A549 treated with AZD9567 at 1 μM for 4 hours (cell line): Measurements from ENCODE around the gene TAS1R1. TPM values are rescaled to one million over a fixed set of nuclear protein-coding genes. Genes with fewer than 3 reads are reported as not detected.

Experiments
- total RNA-seq: library from RNA; stranded (reverse); fragments of 200-300 nt; extraction: Qiagen RNA extraction; gene quantifications from 5 replicates; pipeline ENCODE4 v1.2.3, GENCODE V29; 2022; ENCODE audit not compliant: insufficient read depth

Gene TAS1R1
- 0.02 TPM in 1 of 5 replicates, not detected in the others for total RNA-seq

DNA sequence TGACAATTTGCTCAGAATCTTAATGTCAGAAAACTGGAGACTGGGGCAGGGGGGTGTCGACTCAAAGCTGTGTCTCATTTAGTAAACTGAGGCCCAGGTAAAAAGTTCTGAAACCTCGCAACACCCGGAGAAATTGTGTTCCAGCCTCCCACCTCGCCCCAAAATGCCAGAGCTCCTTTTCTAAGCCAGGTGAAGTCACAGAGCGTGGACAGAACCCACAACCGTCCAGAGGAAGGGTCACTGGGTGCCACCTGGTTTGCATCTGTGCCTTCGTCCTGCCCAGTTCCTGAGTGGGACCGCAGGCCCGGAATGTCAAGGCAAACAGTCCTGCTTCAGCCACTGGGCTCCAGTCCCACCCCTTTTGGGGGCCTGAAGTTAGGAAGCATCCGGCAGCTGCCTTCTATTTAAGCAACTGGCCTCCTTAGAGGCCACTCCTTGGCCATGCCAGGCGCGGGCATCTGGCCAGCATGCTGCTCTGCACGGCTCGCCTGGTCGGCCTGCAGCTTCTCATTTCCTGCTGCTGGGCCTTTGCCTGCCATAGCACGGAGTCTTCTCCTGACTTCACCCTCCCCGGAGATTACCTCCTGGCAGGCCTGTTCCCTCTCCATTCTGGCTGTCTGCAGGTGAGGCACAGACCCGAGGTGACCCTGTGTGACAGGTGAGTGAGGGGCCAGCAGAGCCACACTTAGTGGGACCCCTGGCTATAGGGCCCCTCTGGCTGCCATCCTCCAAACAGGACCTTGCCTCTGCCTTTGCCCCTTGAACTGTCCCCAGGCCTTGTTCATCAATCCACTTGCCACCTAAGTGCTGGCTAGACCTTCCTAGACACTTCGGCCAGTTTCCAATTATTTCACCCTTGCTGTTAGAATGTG lies at the start of gene TAS1R1:
TAS1R1 (plus strand) TSS at position 401 of the 872 bp plus-strand sequence; CDS start at position 468, 67 bp downstream.

GRCh38 chr1:6554031-6554906 lies 838 bp upstream of the TAS1R1 start, which contains the start of gene NOL9:
TSS of gene NOL9 (minus strand) at chr1:6554513. CDS start at chr1:6554502, 11 bp downstream.

GRCh38 chr1:6579374-6580118 lies 24.4 kb downstream of the TAS1R1 start, which contains the start of gene ZBTB48:
TSS of gene ZBTB48 (plus strand) at chr1:6579994. CDS start at chr1:6580610, 616 bp downstream.

GRCh38 chr1:6602669-6603237 lies 47.6 kb downstream of the TAS1R1 start, which contains the start of gene KLHL21:
TSS of gene KLHL21 (minus strand) at chr1:6602869. CDS start at chr1:6602817, 52 bp downstream.

GRCh38 chr1:6613361-6614018 lies 58.4 kb downstream of the TAS1R1 start, which contains the start of gene PHF13:
TSS of gene PHF13 (plus strand) at chr1:6613731. CDS start at chr1:6614067, 336 bp downstream.

GRCh38 chr1:6624710-6625583 lies 69.8 kb downstream of the TAS1R1 start, which contains the start of gene THAP3:
TSS of gene THAP3 (plus strand) at chr1:6624868. CDS start at chr1:6625219, 351 bp downstream.

Other genes starting within 250 kb of the TAS1R1 start
- 79.6 to 101 TPM (median 90.4 TPM) in 5 replicates for gene ACOT7, start 161.5 kb upstream of the TAS1R1 start, total RNA-seq
- 4.4 to 6.3 TPM (median 4.8 TPM) in 5 replicates for gene HES2, start 135.4 kb upstream of the TAS1R1 start, total RNA-seq
- gene ESPN, start 130.5 kb upstream of the TAS1R1 start, total RNA-seq: 0.36 to 0.90 TPM (median 0.73 TPM) in 4 of 5 replicates, not detected in the other
- 2.7 to 3.3 TPM (median 3.1 TPM) in 5 replicates for gene TNFRSF25, start 89.1 kb upstream of the TAS1R1 start, total RNA-seq
- gene PLEKHG5, start 63.6 kb upstream of the TAS1R1 start, total RNA-seq: 1.3 to 3.7 TPM (median 3.0 TPM) in 5 replicates
- gene NOL9, start 794 bp upstream of the TAS1R1 start, total RNA-seq: 3.9 to 8.0 TPM (median 4.6 TPM) in 5 replicates
- gene ZBTB48, start 24.7 kb downstream of the TAS1R1 start, total RNA-seq: 16.0 to 20.7 TPM (median 18.8 TPM) in 5 replicates
- 18.9 to 28.2 TPM (median 21.7 TPM) in 5 replicates for gene KLHL21, start 47.6 kb downstream of the TAS1R1 start, total RNA-seq
- 7.4 to 10.6 TPM (median 9.1 TPM) in 5 replicates for gene PHF13, start 58.4 kb downstream of the TAS1R1 start, total RNA-seq
- gene THAP3, start 69.6 kb downstream of the TAS1R1 start, total RNA-seq: 17.1 to 20.6 TPM (median 19.0 TPM) in 5 replicates
- gene DNAJC11, start 146.5 kb downstream of the TAS1R1 start, total RNA-seq: 30.5 to 83.5 TPM (median 32.3 TPM) in 5 replicates
- 42.6 to 68.9 TPM (median 63.6 TPM) in 5 replicates for gene CAMTA1, start 230.1 kb downstream of the TAS1R1 start, total RNA-seq